Omental fat pad (tissue), 4 donors: Measurements from ENCODE around the gene PXK. TPM values are rescaled to one million over a fixed set of nuclear protein-coding genes. Genes with fewer than 3 reads are reported as not detected.

Source experiments
- ATAC-seq: fragments of 150-250 bp; one replicate; pipeline ENCODE4 v1.9.1; 2016; ENCODE audit warnings: mild to moderate bottlenecking, moderate library complexity; ENCODE audit not compliant: low FRiP score
- DNase-seq: peaks from one replicate; pipeline ENCODE4 v3.0.0-alpha.2; 2019; ENCODE audit warnings: low spot score
- CTCF ChIP-seq, 3 donors: fragments of 450-650 bp; IDR thresholded peaks; one replicate each; pipeline ENCODE4 v1.5.1; 2016 to 2017; ENCODE audit warnings: antibody characterized with exemption in 3 of 3, mild to moderate bottlenecking in 3 of 3, moderate library complexity in 2 of 3
- total RNA-seq, 4 donors: library from RNA; depleted of rRNA; stranded (reverse); fragments of >200 nt; gene quantifications; one replicate each; pipeline ENCODE4 v1.1.0, GENCODE V29; 2016

The PXK gene
- total RNA-seq, 4 donors from 2014 or later, result 25.3 to 51.2 (median 39.3) TPM

- ATAC-seq (no peak), DNase-seq (no peak)
- TF ChIP-seq CTCF (IDR thresholded peaks at IDR 0.05), result no peak
These were observed 34.0 kb downstream of the PXK start for GRCh38 chr3:58366699-58367098.

GRCh38 chr3:58369038-58369437 lies 36.3 kb downstream of the PXK start:
- no peak for ATAC-seq
- TF ChIP-seq CTCF (IDR thresholded peaks at IDR 0.05), result no peak
- DNase-seq, result no peak

GRCh38 chr3:58369876-58370275 lies 37.2 kb downstream of the PXK start:
- TF ChIP-seq CTCF (IDR thresholded peaks at IDR 0.05), result no peak
- DNase-seq (no peak), ATAC-seq (no peak)

- DNase-seq (no peak), ATAC-seq (no peak)
- TF ChIP-seq CTCF (IDR thresholded peaks at IDR 0.05), result no peak
These were observed 37.7 kb downstream of the PXK start for GRCh38 chr3:58370407-58370806.

GRCh38 chr3:58371754-58372153 lies 39.1 kb downstream of the PXK start:
- no peak for ATAC-seq
- no peak for DNase-seq
- TF ChIP-seq CTCF (IDR thresholded peaks at IDR 0.05), result no peak

GRCh38 chr3:58375254-58375653 lies 42.6 kb downstream of the PXK start:
- ATAC-seq, result no peak
- TF ChIP-seq CTCF (IDR thresholded peaks at IDR 0.05), result no peak
- DNase-seq, result no peak

GRCh38 chr3:58377168-58377567 lies 44.5 kb downstream of the PXK start:
- no peak for TF ChIP-seq CTCF (IDR thresholded peaks at IDR 0.05)
- DNase-seq (no peak), ATAC-seq (no peak)
